HG02973 (cell line): ENCODE results near the gene PLD1.
"Not testable (repeated sequence)": the region's sequence is repeated elsewhere in the genome, so short reads cannot be mapped to it uniquely, and the experiment has no call there.

Source experiments
- ATAC-seq: cut with Tn5 transposase; IDR thresholded peaks from one replicate; pipeline ENCODE4 v1.9.1; 2021; ENCODE audit warnings: moderate library complexity; ENCODE audit not compliant: unreplicated experiment

PLD1 gene

GRCh38 chr3:171821044-171821443 lies 10.8 kb upstream of the PLD1 start:
- ATAC-seq, result no peak

GRCh38 chr3:171817074-171817800 lies 7.0 kb upstream of the PLD1 start:
- ATAC-seq, result no peak

- ATAC-seq, result no peak
Measured at GRCh38 chr3:171815973-171816595, 5.8 kb upstream of the PLD1 start.

DNA sequence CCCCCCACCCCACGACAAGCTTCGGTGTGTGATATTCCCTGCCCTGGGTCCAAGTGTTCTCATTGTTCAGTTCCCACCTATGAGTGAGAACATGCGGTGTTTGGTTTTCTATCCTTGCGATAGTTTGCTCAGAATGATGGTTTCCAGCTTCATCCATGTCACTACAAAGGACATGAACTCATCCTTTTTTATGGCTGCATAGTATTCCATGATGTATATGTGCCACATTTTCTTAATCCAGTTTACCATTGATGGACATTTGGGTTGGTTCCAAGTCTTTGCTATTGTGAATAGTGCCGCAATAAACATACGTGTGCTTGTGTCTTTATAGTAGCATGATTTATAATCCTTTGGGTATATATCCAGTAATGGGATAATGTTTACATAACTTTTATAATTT lies 4.4 kb upstream of the PLD1 start:
- not testable (repeated sequence) for ATAC-seq

GRCh38 chr3:171813897-171814460 lies 3.7 kb upstream of the PLD1 start:
- peak; percentile 46 for ATAC-seq

GRCh38 chr3:171813278-171813896 lies 3.1 kb upstream of the PLD1 start:
- no peak for ATAC-seq

GRCh38 chr3:171812811-171813210 lies 2.5 kb upstream of the PLD1 start:
- no peak for ATAC-seq

- no peak for ATAC-seq
Measured at GRCh38 chr3:171811913-171812335, 1.6 kb upstream of the PLD1 start.

DNA sequence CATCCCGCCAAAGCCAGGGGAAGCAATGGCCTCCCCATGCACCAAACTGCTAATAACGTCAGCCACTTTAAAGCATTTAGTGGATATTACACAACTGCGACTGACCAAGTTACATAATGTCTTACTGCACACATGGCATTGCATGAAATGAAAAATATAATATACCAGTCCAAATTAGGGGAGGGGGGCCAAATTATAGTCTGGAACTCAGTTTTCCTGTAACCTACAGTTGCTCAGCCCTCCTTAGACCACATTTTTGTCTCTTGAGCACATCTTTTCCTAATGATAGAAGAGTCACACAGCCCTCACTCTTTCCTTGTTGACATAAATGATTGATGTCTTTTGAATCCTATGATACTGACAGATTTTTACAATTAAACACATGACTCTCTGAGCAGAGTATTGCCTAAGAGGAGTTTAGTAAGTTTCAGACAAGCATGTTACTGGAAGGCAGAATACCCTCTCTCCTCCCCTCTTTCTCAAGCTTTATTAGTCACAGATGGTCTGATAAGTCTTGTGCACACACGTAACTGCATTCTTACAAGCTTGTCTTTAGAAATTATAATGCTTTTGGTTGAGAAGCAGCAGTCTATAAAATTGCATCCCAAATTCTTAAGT lies 1.1 kb upstream of the PLD1 start:
- ATAC-seq, result no peak

- no peak for ATAC-seq
Measured at GRCh38 chr3:171810629-171811294, 479 bp upstream of the PLD1 start.

DNA sequence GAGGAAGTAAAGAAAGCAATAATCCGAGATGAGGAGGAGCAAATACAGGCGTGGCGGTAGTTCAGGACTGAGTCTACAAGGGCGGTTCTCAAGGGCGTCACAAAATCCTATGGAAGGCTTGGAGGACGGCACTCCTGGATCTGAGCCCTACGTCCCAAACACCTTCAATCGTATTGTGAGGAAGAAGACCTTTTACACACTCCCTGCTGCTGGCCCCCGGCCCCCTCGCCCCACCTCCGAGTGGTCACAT lies 747 bp downstream of the PLD1 start:
- peak; percentile 29 for ATAC-seq

- ATAC-seq, result no peak
Measured at GRCh38 chr3:171807806-171808205, 2.5 kb downstream of the PLD1 start.

DNA sequence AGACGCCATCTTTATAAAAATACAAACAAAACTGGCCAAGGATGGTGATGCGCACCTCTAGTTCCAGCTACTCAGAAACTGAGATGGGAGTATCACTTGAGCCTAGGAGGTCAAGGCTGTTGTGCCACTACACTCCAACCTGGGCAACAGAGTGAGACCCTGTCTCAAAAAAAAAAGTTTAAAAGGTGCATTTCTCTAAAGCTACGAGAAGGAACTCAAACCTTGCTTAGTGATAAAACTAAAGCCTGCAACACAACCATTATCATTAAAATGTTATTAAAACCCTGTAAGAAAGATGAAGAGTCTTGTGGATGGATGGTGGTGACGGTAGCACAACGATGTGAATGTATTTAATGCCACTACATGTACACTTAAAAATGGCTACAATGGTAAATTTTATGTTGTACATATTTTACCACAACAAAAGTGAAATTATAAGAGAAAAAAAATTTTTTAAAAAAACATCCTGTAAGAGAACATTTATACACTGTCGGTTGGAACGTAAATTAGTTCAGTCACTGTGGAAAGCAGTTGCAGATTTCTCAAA lies 3.1 kb downstream of the PLD1 start:
- ATAC-seq, result no peak

DNA sequence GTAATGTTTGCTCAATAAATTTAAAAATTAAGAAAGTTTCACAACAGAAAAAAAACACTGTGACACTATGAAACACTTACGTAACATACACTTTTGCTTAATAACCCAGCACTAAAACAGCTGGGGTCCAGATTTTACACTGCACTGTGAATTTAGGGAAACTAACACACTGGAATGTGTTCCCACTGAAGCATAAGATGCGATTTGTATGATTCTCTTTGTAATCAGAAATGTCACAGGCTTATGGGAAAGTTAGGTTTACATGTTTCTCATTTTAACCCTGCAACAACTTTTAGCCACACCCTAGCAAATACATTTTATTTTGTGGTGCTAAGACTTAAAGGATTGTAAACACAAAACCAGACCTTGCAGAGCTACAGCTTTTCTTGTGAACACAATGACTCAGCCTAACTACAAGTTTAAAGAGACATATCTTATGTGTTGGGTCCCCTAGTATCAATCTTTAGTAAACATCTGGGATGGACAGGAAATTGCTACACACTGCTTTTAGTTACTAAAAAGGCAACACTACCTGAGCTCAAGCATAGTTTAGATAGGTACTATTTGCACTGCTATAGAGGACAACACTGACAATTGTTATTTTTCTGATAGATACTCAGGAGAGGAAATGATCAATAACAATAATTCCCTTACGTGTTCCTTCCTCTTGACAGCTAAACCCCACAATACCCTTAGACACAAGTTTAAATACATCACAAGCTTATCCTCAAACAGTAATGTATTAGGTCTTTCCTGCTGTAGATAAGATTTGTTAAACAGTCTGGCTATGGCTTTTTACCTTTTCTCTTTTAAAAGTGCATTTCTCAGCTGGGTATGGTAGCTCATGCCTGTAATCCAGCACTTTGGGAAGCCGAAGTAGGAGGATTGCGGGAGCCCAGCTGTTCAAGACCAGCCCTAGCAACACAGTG lies 3.8 kb downstream of the PLD1 start:
- ATAC-seq, result no peak

DNA sequence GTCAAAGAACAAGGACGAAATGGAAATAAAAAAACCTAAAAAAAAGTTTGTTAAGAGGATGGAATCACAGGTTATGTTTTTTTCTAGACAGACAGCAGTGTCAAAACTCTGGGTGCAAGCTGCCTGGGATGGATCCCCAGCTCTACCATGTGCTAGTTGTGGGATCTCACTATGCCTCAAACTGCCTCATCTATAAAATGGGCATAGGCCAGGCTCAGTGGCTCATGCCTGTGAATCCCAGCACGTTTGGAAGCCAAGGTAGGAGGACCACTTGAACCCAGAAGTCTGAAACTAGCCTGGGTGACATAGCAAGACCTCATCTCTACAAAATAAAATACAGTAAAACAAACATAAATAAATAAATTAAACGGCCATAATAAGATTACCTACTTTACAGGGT lies 4.6 kb downstream of the PLD1 start:
- no peak for ATAC-seq

GRCh38 chr3:171804618-171805389 lies 5.5 kb downstream of the PLD1 start:
- no peak for ATAC-seq

DNA sequence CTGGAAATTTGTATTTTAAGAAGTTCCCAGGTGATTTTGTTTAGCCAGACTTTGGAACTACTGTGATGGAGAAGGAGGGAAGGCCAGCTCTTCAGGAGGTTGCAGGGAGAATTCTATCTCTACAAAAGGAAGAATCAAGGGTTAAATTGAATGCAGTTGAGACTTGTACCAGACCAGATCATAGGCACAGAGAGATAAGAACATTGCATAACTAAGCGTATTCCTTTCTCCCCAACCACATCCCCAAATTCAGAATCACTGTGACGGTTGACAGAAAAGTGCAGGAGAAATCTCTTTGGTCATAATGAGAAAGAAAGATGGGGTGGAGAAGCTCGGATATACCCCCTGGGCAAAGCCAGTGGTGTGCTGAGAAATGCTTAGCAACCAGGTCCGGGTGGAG lies 7.2 kb downstream of the PLD1 start:
- no peak for ATAC-seq

- ATAC-seq, result no peak
Measured at GRCh38 chr3:171802590-171802956, 7.7 kb downstream of the PLD1 start.
